Tibial nerve (tissue), 4 donors: Measurements from ENCODE around the gene CMIP.

Source experiments
- EP300 ChIP-seq, 2 donors: sonication (generic); formaldehyde crosslinking; IDR thresholded peaks; one replicate each; pipeline ENCODE4 v1.6.1; 2017; ENCODE audit warnings: antibody characterized with exemption in 2 of 2, mild to moderate bottlenecking in 1 of 2
- POLR2A ChIP-seq, 2 donors: fragments of 450-650 bp; IDR thresholded peaks; one replicate each; pipeline ENCODE4 v1.6.1; 2017; ENCODE audit warnings: antibody characterized with exemption in 2 of 2, mild to moderate bottlenecking in 2 of 2, moderate library complexity in 2 of 2
- TF ChIP-seq, protein P1 (sequence below), 5 experiments: fragments of 200-600 bp in 3 of 5; fragments of 450-650 bp in 2 of 5; sonication (generic) in 3 of 5; IDR thresholded peaks; one replicate each; pipeline ENCODE4 v1.5.1; 2016 to 2019; ENCODE audit warnings: antibody characterized with exemption in 5 of 5, mild to moderate bottlenecking in 3 of 5, moderate library complexity in 2 of 5

DNA sequence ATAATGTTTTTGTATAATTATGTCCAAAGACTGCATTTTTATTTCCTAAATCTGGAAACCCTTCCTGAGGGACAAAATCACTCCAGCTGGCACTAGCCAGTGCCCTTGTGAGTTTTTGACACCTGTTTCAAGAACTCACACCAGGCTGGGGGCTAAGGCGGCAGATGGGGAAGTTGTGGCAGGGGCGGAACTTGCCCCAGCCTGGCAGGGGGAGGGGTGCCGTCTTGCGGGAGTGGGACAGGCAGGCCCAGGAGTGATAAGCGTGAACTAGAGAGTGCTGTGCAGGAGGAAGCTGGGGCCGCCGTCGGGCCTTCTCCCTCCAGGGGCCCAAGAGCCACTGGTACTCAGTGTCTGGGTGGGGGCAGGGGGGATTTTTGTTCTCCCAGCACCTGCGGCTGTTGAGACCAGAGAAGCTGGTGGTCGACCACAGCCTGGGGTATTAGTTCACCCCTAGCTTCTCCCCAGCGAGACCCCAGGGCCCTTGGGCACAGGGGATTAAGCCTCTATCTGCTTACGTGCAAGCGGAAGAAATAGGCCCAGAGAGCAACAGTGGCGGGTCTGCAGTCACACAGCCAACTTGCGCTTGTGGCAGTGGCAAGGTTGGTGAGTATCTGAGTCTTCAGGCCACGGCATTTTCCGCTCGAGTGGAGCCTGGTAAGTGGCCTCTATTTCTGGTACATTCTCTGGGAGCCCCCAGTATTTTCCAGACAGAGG lies 294.3 kb downstream of the CMIP start:
- TF ChIP-seq, protein P1, sequence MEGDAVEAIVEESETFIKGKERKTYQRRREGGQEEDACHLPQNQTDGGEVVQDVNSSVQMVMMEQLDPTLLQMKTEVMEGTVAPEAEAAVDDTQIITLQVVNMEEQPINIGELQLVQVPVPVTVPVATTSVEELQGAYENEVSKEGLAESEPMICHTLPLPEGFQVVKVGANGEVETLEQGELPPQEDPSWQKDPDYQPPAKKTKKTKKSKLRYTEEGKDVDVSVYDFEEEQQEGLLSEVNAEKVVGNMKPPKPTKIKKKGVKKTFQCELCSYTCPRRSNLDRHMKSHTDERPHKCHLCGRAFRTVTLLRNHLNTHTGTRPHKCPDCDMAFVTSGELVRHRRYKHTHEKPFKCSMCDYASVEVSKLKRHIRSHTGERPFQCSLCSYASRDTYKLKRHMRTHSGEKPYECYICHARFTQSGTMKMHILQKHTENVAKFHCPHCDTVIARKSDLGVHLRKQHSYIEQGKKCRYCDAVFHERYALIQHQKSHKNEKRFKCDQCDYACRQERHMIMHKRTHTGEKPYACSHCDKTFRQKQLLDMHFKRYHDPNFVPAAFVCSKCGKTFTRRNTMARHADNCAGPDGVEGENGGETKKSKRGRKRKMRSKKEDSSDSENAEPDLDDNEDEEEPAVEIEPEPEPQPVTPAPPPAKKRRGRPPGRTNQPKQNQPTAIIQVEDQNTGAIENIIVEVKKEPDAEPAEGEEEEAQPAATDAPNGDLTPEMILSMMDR (IDR thresholded peaks at IDR 0.05): no peak
- TF ChIP-seq POLR2A (IDR thresholded peaks at IDR 0.05): no peak
- peak in 1 of 2 donors; percentile 9 for TF ChIP-seq EP300 (IDR thresholded peaks at IDR 0.05)
